HG02678 (cell line): ENCODE measurements around the gene CYCS.
"Not testable (repeated sequence)": the region's sequence is repeated elsewhere in the genome, so short reads cannot be mapped to it uniquely, and the experiment has no call there.

Experiments used
- ATAC-seq: cut with Tn5 transposase; IDR thresholded peaks from one replicate; pipeline ENCODE4 v1.9.1; 2021; ENCODE audit warnings: mild to moderate bottlenecking, moderate library complexity; ENCODE audit not compliant: unreplicated experiment

CYCS gene

DNA sequence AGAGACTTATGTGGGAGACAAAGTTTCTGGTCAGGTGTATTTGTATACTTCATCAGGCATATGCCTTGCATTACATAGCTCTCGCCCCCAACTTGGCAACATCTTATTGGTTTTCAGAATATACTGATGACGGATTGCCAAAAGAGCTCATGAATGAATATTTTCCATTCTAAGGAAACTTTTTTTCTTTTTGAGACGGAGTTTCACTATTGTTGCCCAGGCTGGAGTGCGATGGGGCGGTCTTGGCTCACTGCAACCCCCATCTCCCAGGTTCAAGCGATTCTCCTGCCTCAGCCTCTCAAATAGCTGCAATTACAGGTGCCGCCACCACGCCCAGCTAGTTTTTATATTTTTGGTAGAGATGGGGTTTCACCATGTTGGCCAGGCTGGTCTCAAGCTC, 6.0 kb downstream of the CYCS start:
- ATAC-seq = no peak

DNA sequence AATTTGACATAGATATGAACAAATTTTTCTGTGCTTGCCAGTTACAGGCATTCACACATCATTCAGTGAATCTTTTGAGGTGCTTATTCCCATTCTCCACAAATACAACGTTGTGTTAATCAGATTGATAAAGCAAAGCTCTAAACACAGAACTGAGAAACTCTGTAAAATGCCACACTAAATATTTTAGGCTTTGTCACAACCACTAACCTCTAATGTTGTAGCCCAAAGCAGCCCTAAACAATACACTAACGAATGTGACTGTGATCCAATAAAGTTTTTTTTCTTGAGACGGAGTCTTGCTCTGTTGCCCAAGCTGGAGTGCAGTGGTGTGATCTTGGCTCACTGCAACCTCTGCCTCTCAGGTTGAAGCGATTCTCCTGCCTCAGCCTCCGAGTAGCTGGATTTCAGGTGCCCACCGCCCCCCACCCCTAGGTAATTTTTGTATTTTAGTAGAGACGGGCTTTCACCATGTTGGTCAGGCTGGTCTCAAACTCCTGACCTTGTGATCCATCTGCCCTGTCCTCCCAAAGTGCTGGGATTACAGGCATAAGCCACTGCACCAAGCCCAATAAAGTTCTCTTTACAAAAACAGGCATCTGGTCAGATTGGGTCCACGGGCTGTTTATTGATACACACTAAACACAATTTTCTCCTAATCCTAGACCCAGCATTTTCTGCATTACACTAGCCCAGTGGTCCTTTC, 6.9 kb downstream of the CYCS start:
- peak; percentile 25 for ATAC-seq

DNA sequence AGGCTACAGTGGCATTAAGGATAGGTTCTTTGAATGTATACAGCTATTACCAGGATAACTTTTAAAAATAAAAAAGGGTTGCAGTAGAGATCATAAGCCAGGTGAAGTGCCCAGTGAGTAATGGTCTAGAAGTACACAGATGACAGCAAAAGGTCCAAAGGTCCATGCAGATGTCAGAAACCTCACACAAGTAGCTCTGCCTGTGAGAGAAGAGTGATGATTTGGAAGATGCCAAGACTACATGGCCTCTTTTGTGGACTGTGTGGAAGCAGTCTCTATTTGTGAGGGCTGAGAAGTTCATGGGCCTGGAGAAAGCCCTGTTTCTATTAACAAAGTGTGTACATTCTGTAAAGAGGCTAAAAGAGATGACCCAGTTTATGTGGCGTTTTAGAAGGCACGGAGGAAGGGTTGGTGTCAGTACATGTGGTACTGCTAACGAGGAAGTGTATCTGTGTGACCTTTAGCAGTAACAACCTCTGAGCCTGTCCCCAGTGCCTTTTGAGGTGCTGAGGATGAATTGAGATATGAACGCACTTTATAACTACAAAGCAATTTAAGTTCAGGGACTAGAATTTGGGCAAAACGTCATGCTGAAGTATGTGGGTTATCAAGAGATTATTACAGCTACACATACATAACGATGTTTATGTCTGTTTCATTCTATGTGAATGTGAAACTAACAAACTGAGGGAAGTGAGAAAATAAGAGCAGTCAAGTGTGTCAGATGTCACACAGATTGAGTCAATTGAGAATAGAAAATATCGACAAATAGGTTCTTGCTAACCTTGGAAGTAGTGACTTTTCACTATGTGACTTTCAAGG, 7.6 kb downstream of the CYCS start:
- peak; percentile 85 for ATAC-seq

DNA sequence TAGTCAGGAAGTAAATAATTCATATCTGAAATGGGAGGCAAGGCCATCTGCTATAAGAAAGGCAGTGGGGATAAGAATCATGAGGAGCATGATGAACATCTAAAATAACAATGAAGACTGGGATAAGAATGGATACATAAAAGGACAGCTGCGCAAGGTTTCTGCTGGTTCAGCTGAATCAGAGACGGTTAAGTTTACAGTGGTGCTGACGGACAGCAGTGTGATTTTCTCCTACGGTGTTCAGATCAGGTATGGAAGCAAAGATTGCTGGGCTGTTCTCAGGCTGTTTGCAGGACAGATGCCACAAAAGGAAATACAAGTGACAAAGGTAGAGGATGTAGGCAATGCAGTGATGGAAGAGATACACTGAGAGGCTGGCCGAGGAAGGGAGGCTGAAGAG, 8.4 kb downstream of the CYCS start:
- ATAC-seq = no peak

DNA sequence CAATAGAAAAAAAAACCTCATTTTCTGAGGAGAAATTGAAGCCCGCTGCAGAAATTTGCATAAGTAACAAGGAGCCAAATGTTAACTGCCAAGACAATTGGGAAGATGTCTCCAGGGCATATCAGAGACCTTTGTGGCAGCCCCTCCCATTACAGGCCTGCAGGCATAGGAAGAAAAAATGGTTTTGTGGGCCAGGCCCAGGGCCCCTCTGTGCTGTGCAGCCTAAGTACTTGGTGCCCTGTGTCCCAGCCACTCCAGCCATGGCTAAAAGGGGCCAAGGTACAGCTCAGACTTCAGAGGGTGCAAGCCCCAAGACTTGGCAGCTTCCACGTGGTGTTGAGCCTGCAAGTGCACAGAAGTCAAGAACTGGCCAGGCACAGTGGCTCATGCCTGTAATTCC, 14.5 kb downstream of the CYCS start:
- not testable (repeated sequence) for ATAC-seq

DNA sequence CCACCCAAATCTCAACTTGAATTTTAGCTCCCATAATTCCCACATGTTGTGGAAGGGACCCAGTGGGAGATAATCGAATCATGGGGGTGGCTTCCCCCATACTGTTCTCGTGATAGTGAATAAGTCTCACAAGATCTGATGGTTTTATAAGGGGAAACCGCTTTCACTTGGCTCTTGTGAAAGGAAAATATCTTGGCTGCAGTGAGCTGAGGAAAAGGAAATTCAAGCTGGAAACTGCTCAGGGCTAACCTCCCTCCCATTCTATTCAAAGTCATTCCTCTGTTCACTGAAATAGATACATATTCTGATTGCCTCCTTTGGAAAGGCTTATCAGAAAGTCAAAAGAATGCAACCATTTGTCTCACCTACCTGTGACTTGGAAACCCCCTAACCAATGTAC, 15.8 kb downstream of the CYCS start:
- ATAC-seq = no peak

DNA sequence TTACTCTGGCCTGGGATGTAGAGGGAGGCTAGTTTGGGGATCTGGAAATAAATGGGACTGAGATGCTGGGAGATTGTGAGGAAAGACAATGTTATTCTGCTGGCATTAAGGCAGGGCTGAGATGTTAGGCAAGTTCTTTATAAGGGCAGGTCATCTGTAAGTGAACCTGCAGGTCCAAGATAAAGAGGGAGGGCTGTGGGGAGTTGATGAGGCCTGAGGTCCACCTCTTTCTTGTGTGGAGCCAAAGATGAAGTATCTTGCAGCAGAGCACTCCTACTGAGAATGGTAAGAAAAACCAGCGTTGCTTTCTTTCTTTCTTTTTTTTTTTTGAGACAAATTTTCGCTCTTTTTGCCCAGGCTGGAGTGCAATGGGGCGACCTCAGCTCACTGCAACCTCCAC, 19.1 kb downstream of the CYCS start:
- ATAC-seq = no peak

DNA sequence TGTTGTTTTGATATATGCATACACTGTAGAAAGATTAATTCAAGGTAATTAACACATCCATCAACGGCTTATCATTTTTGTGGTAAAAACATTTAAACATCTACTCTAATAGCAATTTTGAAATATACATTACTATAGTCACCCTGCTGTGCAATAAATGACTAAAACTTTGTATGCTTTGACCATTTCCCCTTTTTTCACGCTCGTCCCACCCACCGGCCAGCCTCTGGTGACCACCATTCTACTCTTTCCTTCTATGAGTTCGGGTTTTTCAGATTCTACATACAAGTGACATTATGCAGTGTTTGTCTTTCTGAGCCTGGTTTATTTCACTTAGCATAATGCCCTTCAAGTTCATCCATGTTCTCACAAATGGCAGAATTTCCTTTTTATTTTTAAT, 21.3 kb downstream of the CYCS start:
- ATAC-seq = no peak

DNA sequence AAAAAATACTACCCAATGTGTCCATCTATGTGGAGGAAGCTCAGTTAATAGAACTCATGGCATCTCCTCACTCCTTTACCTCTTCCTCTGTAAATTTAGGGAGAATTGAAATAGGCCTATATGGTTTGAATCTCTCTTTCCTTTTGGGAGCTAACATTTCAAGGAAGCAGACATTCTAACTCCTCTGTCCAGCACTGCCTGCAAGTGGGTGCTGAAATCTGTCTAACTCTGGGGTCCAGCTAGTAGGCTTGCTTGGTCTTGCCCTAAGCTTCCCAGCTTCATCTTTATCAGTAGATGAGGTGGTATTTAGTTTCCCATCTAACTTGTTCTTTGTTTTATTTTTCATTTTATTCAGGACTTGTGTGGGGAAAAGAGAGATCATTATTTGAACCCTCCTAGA, 23.2 kb downstream of the CYCS start:
- ATAC-seq = no peak

DNA sequence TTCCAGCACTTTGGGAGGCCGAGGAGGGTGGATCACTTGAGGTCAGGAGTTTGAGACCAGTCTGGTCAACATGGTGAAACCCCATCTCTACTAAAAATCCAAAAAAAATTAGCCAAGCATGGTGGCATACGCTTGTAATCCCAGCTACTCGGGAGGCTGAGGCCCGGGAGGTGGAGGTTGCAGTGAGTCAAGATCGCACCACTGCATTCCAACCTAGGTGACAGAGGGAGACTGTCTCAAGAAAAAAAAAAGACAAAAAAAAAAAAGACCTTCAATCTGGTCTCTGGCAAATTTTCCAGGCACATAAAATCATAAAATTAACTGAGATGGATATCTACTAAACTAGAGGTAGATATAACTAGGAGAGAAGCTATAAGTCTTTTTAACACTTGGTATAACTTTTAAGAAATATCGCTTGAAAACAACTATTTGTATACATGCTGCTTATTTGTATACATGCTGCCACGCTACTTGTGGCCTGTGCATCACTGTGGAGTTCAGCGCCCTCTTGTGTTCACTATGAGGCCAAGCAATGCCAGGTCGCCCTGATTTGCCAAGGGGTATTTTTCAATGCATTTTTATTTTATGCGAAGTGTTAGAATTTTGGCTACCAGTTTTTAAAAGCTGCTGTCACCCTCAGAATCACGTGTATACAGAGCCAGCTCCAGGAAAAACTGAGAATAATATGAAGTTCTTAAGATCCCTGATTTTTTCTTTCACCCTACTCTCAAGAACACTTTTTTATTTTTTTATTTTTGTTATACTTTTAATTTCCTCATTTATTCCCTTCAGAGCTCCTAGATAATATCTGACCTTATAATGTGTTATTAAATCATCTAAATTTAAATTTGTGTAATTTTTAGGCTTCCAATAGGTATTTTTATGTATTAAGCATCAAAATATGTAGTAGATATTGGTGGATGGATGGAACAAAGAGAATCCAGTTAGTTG, 26.7 kb downstream of the CYCS start:
- ATAC-seq = peak; percentile 70

DNA sequence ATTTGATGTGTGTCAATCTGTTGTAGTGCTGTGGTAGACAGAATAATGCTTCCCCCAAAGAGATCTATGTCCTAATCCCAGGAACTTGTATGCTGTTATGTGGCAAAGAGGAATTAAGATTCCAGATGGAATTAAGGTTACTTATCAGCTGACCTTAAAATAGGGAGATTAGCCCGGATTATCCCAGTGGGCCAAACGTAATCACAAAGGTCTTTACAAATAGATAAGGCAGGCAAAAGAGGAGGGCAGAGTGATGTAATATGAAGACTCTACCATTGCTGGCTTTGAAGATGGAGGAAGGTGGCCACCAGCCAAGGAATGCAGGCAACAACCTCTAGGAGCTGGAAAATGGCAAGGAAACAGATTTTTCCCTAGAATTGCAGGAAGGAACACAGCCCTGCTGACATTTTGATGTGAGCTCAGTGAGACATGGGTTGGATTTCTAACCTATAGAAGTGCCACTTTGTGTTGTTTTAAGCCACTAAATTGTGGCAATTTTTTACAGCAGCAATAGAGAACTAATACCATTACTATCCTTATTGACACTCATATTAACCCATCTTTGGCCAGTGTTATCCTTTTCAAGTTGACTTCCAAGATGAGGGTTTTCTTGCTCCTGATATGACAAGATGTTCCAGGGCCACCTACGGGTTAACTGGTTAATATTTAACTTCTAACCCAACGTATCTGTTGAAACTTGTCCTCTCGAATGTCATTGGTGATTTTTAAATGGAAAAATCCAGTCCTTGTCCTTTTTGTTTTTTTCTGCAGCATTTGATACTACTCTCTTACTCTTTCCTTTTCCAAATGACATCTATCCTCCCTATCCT, 29.3 kb downstream of the CYCS start:
- ATAC-seq = no peak

DNA sequence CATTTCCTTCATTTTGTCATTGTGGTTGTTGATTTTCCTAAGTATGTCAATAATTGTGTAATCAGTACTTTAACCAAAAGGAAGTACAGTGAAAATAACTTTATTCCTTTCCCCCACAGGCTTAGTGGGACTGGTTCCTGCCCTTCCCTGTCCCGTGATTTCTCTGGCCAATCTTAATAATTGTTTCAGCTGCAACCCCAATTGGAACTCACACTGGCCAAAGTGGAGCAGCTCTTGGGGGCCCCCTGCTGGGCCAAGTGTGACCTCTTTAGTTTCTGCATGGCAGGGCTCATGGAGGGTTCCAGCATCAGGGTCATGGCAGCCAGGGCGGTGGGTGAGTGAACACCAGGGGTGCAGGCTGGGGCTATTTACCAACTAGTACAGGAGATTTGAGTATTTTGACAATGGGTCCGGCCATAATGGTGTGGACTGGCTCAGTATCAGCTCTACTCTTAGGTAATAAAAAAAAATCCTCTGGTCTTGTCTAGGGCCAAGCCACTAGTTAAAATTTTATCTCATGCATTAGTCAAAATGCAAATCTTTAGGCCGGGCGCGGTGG, 31.7 kb downstream of the CYCS start:
- peak; percentile 80 for ATAC-seq

DNA sequence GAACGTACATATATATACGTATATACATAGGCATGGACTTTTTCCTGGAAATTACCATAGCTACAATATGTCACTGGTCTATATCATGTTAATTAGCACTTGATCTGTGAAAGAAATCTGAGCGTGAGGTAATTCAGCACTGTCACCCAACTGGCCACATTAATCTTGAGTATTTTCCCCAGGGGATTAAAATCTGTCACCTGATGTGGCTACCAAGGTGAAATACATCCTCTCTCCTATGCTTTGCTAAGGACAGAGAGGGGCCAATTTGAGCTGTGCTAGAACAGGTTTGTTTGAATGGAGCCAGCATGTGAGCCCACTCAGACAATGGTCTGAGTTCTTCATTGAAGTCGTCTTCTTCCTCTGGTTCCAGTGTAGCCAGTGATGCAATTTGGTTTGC, 33.3 kb downstream of the CYCS start:
- ATAC-seq = no peak

DNA sequence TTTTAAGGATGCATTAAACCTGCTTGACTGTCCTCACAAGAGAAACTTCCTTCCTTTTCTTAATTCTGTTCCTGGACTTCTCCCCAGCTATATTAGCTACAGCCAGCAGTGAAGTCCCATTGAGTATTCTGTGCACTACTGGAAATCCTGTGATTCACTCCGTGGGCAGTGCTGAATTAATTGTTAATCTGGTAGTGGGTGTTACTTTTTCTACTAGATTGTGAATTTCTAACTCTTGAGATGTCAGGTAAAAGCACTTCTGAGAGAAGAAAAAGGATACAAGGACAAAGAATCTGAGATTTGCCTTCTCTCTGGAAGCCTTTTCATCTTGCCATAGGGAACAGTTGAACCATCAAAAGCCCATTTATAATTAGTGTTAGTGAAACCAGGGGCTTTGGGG, 33.9 kb downstream of the CYCS start:
- ATAC-seq = no peak

DNA sequence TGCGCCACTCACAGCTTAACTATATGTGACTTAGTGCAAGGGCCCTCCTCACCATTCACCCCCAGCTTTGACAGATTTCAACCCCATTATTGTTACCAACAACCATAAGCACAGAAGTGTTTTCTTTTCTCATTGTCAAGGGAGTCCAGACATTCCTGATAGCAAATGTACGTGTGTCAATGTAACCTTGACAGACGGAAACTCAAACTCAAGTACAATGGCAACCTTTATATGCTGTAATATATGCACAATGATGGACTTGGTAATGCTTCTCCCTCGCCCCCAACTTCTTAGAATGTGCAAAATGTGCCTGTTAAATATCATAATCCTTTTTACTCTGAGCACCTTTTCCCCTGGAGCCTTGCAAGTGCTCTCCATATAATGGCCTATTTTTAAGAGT, 34.7 kb downstream of the CYCS start:
- no peak for ATAC-seq

DNA sequence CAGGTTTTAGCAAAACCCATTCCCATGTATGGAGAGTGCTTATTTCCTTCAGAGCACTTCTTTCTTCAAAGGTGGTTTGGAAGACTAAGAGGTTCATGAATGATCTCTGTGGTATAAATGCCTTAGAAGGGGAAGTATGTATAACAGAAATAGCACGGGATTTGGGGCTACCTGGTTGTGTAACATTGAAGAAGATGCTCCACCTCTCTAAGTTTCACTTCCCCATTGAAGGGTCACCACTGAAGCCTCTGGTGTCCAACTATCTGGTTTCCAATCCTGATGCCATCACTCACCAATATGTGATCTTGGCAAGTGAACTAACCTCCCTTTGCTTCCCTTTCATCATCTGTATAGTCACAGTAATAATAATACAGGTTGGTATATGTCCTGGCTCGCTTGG, 37.2 kb downstream of the CYCS start:
- peak; percentile 91 for ATAC-seq

DNA sequence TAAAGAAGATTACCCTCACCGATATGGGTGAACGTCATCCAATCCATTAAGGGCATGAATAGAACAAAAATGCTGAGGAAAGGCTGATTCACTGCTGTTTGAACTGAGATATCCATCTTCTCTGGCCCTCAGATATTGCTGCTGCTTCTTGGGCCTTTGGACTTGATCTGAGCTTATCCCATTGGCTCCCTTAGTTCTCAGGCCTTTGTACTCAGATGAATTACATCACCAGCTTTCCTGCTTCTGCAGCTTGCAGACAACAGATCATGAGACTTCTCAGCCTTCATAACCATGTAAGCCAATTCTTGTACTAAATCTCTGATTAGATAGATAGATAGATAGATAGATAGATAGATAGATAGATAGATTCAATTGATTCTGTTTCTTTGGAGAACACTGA, 40.2 kb downstream of the CYCS start:
- ATAC-seq = no peak

DNA sequence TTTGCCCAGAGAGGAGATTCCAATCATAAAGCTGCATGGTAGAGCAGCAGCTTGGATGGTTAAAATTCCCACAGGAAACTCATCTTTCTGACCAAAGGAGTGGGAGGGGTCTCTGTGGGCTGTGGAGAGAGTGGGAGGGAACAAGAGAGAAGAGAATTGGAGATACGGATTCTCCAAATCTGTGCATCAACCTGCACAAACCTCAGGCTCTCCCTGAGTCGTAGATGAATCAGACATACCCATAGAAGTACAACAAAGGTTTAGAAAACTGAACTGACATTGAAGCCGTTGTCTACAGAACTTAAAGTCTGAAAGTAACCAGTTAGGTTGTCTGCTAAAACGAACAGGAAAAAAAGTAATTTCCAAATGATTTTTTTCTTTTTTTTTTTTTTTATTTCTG, 41.9 kb downstream of the CYCS start:
- ATAC-seq = no peak

DNA sequence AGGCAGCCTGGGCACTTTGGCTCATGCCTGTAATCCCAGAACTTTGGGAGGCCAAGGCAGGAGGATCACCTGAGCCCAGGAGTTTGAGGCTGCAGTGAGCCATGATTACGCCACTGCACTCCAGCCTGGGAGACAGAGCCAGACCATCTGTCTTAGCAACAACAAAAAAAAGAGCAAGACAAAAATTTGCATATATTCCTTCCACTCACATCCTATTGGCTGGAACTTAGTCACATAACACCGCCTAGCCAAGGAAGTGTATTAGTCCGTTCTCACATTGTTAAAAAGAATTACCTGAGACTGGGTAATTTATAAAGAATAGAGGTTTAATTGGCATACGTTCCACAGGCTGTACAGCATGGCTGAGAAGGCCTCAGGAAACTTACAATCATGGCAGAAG, 43.0 kb downstream of the CYCS start:
- not testable (repeated sequence) for ATAC-seq

DNA sequence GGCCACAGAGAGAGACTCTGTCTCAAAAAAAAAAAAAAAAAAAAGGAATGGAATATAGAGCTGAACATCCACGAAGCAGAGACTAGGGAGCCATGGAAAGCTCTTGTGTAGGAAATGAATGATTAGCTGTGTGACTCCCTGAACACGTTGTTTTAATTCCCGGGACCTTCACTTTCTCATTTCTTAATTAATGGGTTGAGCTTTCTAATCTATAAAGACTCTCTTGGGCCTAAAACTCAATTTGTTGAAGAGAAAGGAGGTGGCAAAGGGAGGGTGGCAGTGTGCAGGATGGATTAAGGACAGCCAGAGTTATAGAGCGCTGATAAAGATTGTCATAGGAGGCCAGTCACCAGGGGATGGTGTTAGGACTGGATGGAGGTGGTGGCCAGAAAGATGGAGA, 48.0 kb downstream of the CYCS start:
- no peak for ATAC-seq
